HG03196 (cell line): ENCODE data around the gene TUBGCP3.
"Not testable (repeated sequence)": the region's sequence is repeated elsewhere in the genome, so short reads cannot be mapped to it uniquely, and the experiment has no call there.

Experiments used
- ATAC-seq: cut with Tn5 transposase; IDR thresholded peaks from one replicate; pipeline ENCODE4 v1.9.1; 2021; ENCODE audit not compliant: unreplicated experiment

Gene TUBGCP3

DNA sequence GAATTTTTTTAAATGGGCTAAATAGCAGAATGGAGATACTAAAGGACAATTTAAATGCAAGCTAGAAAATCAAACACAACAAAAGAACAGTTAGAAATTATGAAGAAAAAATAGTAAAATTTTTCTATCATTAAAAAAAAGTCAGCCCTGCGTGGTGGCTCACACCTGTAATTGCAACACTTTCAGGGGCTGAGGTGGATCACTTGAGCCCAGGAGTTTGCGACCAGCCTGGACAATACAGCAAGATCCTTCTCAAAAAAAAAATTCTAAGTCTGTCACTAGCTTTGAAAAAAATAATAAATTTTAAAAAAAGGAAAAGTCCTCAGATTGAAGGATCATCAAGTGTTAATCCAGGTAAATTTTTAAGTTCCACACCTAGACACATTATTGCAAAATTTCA is 7.7 kb downstream of the TUBGCP3 start:
- ATAC-seq = no peak

- no peak for ATAC-seq
Measured at GRCh38 chr13:112579310-112579843, 8.6 kb downstream of the TUBGCP3 start.

- no peak for ATAC-seq
Measured at GRCh38 chr13:112576768-112577167, 11.2 kb downstream of the TUBGCP3 start.

GRCh38 chr13:112576191-112576590 is 11.8 kb downstream of the TUBGCP3 start:
- ATAC-seq = no peak

DNA sequence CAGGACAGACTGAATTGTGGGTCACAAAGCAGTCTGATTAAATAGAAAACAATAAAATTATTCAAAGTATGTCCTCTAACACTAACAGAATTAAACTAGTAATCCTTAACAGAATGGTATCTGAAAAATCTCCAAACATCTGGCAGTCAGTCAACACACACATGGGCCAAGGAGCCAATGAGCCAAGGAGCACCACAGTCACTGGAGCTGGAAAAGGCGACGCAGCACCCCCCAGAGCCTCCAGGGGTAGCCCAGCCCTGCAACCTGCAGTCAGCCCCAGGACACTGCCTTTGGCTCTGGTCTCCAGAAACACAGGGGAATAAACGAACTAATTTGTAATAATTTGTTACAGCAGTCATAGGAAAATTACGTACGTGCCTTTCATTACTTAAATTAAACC is 12.3 kb downstream of the TUBGCP3 start:
- no peak for ATAC-seq

- ATAC-seq = no peak
Measured at GRCh38 chr13:112574834-112575613, 12.9 kb downstream of the TUBGCP3 start.

DNA sequence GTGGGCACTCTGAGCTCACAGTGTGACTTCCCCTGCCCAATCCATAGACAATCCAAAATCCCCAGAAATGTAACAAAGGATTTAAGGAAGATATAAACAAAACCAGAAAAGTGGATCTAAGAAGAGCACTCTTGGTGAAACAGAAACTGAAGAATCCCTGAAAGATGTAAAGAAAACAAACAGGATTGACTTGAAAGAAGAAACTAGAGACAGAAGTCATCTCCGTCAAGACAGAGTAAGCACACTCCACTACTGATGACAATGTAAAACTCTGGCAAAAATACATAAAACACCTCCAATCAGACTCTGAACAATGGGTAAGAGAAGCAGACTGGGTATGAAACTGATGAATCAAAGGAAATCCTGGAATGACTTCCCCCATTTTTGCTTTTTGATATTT is 13.5 kb downstream of the TUBGCP3 start:
- no peak for ATAC-seq

DNA sequence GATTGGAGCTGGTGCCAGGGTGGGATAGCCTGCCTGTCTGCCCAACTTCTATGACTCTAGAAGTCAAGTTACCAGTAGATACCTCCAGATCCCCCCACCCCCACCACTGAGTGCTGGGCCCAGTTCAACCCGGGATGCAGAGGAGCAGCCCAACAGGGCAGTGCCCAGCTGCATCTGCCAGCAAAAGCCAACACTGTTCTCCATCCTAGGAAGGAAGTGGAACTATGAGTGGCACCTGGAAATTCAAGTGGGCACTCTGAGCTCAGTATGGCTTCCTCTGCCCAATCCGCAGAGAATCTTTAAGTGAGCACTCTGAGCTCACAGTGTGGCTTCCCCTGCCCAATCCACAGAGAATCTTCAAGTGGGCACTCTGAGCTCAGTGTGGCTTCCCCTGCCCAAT is 14.2 kb downstream of the TUBGCP3 start:
- ATAC-seq = no peak

DNA sequence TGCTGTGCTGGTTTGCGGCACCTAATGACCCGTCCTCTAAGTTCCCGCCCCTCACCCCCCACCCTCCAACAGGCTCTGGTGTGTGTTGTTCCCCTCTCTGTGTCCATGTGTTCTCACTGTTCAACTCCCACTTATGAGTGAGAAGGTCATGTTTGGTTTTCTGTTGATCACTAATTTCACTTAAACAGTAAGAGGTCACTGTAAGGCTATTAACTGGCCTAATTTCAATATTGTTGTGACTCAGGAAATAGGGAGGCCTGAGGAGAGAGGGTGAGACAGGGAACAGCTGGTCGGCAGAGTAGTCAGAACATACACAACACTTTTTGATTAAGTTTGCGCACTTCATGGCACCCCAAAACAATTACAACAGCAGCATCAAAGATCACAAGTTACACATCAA is 15.6 kb downstream of the TUBGCP3 start:
- ATAC-seq = no peak

DNA sequence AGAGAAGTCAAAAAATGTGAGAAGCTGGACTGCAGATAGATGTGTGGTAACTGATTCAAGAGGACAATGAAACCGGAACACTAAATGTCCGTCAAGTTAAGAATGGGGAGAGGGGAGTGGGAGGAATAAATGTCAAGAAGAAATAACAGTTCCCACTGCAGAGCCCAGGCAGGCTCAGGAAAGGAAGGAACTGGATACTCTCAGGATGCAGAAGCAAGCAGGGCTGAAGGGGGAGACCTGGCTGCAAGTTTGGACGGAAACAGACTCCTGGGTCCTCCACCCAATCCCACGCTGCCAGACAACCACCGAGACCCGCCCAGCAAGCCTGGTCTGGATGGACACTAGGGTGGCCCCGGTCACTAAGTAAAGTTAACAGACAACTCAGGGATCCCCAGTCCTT is 18.1 kb downstream of the TUBGCP3 start:
- ATAC-seq = no peak

DNA sequence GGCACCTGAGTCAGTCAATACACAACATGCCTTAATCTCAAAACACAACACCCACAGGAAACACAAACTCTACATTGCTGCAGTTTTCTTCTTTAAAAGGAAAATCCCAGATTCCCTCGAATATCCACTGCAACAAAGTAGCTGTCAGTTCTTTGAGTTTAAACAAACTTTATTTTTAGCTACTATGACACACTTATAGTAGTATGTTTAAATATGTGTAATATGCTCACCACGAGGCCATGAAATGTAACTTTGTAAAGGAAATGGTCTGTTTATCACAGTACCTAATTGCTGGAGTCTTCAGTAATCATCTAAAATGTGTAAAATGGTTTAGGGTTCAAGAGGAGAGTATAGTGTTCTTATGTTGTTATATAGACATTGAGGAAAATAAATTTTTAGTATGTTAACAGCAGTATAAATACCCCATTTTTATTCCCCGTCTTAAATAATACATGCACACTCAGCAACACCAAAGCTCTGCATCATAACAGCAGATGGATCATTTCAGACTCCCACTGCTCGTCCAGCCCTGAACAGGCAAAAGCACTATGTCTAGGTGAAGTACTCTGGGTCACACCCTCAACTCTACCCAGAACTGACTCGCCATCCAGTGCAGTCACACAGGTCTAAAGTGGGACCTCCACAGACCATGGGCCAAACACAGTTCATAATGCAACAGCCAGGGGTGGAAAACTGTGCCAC is 20.6 kb downstream of the TUBGCP3 start:
- ATAC-seq = no peak

DNA sequence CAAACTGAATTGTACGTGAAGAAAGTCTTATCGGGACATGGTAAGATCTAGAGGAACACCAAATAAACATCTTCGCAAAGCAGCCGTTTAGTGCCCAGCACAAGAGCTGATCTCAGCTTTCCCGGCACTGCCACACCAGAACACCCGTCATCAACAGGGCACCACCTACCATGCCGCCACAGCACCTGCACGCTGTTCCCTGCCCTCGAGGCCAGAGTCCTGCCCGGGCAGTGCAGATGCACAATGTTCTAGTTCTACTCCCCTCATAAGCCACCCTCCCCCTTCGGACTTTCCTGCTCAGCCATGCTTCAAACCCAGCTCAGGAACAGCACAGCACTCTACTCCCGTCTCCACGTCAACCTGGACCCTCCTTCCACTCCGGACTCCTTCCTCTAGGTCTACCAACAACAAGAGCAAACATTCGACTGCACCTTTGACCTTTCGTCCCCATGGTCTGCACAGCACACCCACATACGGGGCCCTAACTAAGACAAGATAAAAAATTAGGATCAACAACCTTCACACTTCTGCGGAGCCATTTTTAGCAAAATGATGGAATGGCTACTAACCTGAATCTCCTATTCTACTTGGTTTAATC is 25.1 kb downstream of the TUBGCP3 start:
- ATAC-seq = no peak

GRCh38 chr13:112562254-112562653 is 25.7 kb downstream of the TUBGCP3 start:
- no peak for ATAC-seq

- no peak for ATAC-seq
Measured at GRCh38 chr13:112561478-112561877, 26.5 kb downstream of the TUBGCP3 start.

GRCh38 chr13:112558696-112559418 is 29.1 kb downstream of the TUBGCP3 start:
- ATAC-seq = no peak

DNA sequence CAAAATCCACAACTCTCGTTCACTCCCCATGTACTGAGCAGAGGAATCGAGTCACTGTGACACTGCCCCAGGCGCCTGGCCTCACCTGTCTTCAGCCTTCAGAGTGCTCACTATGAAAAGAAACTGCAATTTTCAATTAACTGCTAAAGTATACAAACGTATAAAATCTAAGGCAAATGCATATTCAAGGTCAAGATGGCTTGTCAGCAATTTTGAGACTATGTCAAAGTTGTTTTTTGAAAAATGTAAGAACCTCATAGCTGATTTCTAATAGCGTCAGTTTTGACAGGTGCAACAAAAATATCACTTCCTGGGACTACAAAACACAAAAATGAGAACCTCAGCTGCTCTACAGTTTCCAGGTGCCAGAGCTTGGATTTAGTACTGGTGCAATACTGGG is 31.4 kb downstream of the TUBGCP3 start:
- ATAC-seq = no peak

DNA sequence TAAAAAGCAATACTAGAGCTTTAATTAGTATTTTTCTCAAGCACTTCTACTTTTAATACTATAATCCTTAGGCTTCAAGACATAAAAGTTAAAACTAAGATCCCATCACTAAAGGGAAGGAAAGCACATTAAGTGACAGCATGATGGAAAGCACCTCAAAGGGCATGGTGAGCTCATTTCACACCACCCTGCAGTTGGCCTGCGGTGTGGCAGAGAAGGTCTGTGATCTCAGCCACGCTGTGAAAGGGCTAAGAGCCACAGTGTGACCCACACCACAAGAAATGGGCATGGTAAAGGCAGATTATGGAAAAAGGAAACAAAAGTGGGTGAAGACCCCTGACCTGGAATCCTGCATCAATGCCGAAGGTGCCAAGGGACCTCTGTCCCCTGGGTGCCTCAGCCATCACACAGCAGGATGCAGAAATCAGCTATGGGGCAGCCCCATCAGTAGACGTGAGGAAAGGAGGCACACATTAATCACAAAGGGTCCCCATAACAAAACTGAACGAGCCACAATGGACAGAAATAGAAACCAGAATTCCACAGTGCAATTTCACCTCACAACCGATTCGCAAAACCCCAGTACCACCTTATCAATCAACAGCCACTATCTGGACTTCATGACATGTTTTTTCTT is 33.6 kb downstream of the TUBGCP3 start:
- no peak for ATAC-seq

GRCh38 chr13:112548975-112549374 is 39.0 kb downstream of the TUBGCP3 start:
- ATAC-seq = not testable (repeated sequence)

DNA sequence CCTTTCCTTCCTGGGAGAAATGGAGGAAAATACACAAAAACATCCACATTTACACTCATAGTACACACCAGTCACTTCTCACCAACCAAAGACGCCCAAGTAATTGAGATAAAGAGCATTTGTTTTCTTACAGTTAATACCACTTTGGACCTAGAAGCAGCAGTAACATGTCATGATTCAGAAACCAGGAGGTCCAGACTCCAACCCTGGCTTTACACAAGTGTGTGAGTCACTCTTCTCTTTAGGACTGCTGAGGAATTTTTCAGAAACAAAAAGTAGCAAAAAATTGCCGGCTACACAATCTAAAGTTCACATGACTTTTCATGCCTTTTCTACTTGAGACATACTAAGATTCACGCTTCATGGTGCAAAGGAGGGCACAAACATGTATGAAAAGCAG is 42.1 kb downstream of the TUBGCP3 start:
- no peak for ATAC-seq

DNA sequence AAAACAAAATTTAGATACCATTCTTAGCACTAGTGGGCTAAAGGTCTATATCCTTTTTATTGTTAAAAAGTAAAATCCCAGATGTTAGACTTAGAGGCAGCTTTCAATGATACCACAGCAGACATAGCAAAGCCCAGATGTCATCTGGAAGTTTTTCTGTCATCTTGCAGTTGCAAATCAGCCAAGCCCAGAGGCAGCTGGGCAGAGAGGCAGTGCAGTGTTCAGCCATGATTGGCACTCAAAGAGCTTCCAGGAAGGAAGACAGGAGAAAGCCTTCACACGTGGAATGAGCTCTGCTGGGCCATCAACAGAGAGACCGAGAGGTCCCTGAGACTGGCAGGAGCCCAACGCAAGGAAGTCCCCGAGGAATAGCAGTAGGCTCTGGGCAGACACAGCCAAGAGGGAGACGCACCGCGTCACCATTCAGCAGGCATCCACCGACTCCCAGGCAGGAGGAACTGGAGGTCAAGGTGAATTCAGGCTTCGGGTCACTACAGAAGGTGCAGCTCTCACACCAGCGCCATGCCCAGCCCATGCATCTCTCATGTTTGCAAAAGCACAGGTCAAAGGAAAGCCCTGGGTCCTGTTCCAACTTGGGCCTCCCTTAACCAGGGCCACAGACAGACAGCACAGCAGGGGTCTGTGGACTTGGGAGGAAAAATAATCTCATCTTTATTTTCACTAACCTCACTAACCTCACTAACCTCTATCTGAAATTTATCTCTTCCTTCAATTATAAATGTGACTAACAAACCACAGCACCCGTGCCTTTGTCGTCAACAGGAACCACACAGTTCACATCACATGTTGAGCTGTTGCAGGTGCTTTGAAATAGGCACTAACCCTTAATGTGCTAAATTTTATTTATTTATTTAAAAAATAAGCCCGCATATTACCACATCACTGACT is 54.9 kb downstream of the TUBGCP3 start:
- no peak for ATAC-seq
